ENCODE data around the gene MAX.
"Not testable (repeated sequence)": the region's sequence is repeated elsewhere in the genome, so short reads cannot be mapped to it uniquely, and the experiment has no call there.

The MAX gene

DNA sequence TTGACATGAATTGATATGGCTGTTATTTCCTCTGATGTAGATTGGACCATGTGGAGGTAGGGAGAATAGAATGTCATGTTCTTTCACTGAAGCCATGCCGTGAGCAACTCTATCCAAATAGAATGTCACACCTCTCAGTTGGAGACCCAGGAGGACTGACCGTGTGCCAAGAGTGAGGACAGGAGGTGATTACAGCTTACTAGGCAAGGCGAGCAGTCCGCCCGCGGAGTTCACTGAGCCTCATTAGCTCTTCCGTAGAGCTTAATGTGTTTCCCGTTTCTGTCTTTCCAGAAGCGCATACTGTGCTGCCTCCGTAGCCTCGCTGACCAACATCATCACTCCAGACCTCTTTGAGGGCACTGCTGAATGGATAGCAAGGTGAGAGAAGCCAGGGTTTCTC is 70.0 kb downstream of the MAX start:
- DNase-seq, result no peak

- DNase-seq, result not testable (repeated sequence)
These were observed 71.0 kb downstream of the MAX start for GRCh38 chr14:65031321-65031720.

GRCh38 chr14:65028937-65029336 is 73.4 kb downstream of the MAX start:
- DNase-seq, result no peak

- DNase-seq, result no peak
These were observed 75.1 kb downstream of the MAX start for GRCh38 chr14:65027127-65027799.

- no peak for DNase-seq
These were observed 75.8 kb downstream of the MAX start for GRCh38 chr14:65026526-65026925.

GRCh38 chr14:65025818-65026217 is 76.5 kb downstream of the MAX start:
- DNase-seq, result no peak

All from hematopoietic multipotent progenitor cell treated with erythropoietin and hydrocortisone succinate and interleukin-3 and kit ligand, for 4 days (in vitro differentiated cells).